Inferior parietal cortex (tissue), 1 donor: ENCODE results near the gene RASSF8.

Source experiments
- DNase-seq: peaks from one replicate; pipeline ENCODE4 v3.0.0-alpha.2; 2016; ENCODE audit errors: extremely low spot score

Gene RASSF8

GRCh38 chr12:25962932-25963525, 4.5 kb downstream of the RASSF8 start:
- DNase-seq: no peak

- DNase-seq: no peak
Measured at GRCh38 chr12:25965682-25966081, 7.2 kb downstream of the RASSF8 start.

DNA sequence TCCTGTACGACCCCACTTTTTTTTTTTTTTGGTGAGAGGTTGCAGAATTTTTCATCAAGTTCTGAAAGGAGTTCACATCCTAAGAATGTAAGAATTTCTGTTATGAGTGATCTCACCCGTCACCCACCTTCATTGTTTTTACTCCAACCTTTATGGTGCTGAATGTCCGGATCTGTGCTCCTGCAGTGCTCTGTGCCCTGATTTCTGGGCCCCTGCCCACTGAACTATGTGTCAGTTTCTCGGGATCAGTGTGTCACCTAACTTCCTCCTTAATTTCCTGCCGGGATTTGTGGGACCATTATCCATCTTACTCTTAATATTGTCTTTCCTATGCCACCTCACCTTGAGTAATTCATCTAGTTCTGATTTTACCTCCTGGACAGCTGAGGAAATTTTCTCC, 11.6 kb downstream of the RASSF8 start:
- no peak for DNase-seq

DNA sequence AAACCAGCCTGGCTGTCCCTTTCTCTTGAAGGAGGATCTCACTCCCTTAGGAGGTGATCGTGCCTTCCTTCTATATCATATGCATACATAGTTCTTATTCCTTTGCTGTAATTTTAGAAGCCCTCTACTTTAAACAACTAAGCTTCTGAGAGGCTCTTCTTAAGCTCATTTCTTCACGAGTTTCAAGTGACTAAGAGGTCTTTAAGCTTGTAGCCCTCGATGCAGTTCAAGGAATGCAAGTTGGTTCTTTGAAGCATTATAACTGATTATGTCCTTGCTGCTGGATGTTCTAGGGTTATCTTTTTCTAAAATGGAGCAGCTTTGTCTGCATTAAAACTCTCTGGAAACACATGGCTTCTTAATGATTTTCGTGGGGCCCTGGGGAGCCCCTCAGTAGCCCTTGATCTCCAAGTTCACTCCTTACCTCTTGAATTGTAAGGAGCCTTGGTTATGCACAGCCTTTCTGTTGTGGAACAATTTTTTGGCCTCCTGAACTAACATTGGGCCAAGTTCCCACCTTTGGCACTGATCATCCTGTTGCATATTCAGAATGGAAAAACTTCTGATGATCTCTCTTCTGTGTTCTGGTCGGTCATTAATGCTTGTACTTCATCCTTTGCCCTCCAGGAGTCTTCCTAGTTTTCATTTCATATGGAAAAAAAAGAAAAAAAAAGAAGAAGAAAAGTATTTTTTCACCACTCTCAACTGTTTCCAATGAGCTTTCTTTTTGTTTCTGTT, 12.6 kb downstream of the RASSF8 start:
- no peak for DNase-seq

DNA sequence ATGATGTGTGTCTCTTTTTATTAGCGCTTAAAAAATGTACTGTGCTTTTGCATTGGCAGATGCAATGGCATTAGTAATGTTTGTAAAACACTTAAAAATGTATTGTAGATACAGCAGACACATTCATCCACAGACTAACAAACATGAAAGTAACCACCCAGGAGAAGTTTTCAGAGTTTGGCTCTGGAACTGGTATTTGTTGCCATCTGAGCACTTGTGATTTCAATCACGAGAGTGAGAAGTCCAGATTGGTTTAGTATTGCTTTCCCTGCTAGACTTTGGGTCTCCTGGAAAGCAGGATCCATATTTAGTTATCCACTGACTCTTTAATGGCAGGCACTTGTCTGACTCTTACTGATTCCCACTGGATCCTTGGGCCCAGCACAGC, 13.2 kb downstream of the RASSF8 start:
- DNase-seq: no peak

DNA sequence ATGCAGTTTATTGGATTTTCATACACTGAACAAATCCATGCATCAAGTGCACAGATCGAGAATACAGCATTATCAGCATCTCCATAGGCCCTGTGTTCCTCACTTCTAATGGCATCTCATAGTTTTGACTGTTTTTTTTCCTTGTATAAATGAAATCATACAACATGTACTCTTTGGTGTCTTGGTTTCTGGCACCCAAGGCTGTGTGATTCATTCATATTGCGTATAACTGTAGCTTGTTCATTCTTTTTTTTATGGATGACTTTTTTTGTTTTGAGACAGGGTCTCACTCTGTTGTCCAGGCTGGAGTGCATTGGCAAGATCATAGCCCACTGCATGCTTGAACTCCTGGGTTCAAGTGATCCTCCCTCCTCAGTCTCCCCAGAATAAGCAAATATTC, 14.3 kb downstream of the RASSF8 start:
- no peak for DNase-seq

DNA sequence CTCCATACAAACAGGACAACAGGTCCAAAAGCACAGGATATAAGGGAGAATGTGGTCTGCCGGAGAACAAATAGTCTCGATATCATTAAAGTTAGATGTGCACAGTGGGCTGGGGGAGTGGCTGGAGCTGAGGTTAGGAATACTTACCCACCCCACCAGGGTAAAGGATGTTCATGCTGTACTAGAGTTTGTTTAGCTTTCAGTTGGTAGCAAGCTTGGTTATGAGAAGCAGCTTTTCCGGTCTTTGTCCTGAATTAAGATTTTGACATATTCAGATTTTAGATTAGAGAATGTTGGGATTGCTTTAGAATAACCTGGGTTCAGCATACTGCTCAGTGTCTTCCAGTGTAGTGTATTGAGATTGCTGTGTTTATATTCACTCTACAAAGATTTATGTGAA, 16.7 kb downstream of the RASSF8 start:
- no peak for DNase-seq

- no peak for DNase-seq
Measured at GRCh38 chr12:25975682-25976081, 17.2 kb downstream of the RASSF8 start.

- no peak for DNase-seq
Measured at GRCh38 chr12:25976289-25976688, 17.8 kb downstream of the RASSF8 start.

GRCh38 chr12:25977047-25977446, 18.6 kb downstream of the RASSF8 start:
- DNase-seq: no peak

- no peak for DNase-seq
Measured at GRCh38 chr12:25979059-25979458, 20.6 kb downstream of the RASSF8 start.

DNA sequence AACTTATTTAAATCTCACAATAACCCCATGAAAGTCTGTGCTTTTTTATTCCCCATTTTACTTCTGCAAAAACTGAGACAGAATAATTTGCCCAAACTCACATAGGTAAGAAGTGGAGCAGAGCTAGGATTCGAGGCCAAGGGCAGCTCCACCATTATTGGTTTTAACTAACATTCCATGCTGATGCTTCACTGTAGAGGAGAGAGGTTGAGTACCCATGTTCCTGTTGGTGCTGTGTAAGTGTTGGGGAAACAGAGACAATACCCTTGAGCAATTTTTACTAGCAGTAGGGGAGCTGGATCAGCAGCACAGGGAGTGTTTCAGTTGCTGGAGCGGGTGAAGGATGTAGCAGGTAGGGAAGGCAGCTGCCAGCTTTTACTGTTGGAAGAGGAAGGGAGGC, 21.1 kb downstream of the RASSF8 start:
- DNase-seq: no peak

- DNase-seq: no peak
Measured at GRCh38 chr12:25980035-25980434, 21.6 kb downstream of the RASSF8 start.

DNA sequence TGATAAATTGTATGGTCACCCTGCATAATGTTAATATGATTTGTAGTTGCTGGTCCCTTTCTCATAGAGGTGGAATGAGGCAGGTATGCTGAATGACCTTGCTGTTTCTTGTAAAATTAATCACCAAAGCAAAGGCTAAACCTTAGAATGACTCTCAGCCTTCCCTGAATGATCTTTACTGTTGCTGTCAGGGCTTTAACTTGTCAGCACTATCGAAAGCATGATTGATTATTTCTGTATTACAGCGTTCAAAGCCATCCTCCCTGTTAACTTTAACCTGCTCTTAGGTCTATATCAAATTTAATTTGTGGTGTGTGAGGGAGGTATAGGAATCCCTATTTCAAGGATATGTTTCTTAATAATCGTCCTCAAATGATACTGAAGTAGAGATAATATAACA, 23.1 kb downstream of the RASSF8 start:
- DNase-seq: no peak

DNA sequence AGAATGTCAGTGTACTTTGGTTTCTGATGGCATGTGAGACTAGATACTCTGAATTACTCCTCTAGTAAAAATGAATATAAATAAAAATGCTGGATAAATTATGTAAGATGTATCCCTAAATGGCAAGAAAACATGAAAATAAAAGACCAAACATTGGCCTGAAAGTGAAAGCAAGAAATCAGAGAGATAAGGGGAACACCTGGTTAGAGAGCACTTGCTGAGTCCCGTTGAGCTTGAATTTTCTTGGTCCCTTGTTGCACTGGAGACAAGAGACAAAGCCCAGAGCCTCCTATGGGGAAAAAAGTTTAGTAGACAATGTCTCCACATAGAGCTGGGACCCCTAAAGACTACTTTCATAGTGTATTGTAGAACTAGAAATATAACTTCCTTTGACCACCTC, 23.9 kb downstream of the RASSF8 start:
- DNase-seq: no peak

DNA sequence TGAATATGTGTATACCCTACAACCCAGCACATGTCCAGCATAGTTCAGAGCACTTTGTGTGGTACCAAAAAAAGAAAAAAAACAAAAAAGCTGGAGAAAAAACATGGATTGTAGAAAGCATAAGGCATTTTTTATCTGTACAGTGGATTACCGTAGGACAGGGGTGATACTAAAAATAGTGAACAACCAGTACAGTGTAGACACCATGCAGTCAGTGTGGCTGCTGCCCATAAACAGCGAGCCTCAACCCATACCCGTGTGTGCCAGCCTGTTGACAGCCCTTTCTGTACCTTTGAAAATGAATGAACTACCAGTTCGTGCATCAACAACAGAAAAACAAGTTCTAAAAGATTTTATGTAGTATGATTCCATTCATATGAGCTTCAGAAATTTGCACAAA, 25.1 kb downstream of the RASSF8 start:
- no peak for DNase-seq

DNA sequence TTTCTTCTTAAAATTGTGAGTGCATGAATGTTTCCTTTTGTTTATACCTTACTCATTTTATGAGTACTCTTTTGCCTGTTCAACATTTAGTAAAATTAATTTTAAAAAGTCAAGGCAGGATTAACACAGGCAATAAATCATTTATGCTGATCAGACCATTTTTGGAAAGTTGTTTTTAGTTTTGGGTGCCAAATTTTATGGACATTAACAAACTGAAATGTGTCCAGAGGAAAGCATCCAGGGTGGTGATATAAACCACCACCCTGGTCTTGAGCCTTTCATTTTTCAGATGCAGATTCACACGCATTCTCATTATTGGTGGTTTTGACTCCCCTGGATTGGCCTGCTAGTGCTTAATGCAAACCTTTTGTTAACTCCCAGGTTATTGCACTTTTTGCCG, 26.3 kb downstream of the RASSF8 start:
- no peak for DNase-seq

GRCh38 chr12:25985316-25986175, 27.1 kb downstream of the RASSF8 start:
- no peak for DNase-seq

DNA sequence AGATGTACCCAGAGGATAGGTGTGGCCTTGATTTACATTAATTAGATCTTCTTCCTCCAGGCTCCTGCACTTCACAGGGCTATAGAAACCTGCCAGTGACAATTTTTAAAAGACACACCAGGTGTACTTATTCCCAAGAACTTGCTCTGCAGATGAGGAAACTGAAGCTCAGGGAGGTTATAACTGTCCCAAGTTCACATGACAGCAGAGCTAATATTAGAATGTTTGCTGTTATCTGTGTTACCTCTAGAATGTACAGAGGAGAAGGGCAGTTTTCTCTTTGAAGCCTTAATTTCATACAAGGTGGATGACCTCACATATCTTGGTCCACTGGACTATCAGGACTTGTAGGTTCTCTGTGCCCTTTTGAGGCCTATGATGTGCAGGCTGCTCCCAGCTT, 27.7 kb downstream of the RASSF8 start:
- DNase-seq: no peak

- no peak for DNase-seq
Measured at GRCh38 chr12:25988505-25988904, 30.0 kb downstream of the RASSF8 start.

GRCh38 chr12:25990495-25990894, 32.0 kb downstream of the RASSF8 start:
- DNase-seq: no peak

GRCh38 chr12:25992026-25992782, 33.7 kb downstream of the RASSF8 start:
- DNase-seq: no peak
